Gastroesophageal sphincter (tissue), 3 donors: ENCODE measurements around the gene FRMD6.

ENCODE experiments used
- CTCF ChIP-seq, 4 experiments: fragments of 200-600 bp in 2 of 4; fragments of 450-650 bp in 2 of 4; sonication (generic) in 1 of 4; IDR thresholded peaks; one replicate each; pipeline ENCODE4 v1.5.1; 2017 to 2019; ENCODE audit warnings: antibody characterized with exemption in 4 of 4, mild to moderate bottlenecking in 2 of 4, moderate library complexity in 2 of 4
- EP300 ChIP-seq: sonication (generic); formaldehyde crosslinking; IDR thresholded peaks from one replicate; pipeline ENCODE4 v1.6.1; 2017; ENCODE audit warnings: antibody characterized with exemption, mild to moderate bottlenecking
- POLR2A ChIP-seq, 2 donors: fragments of 450-650 bp; IDR thresholded peaks; one replicate each; pipeline ENCODE4 v1.6.1; 2017; ENCODE audit warnings: antibody characterized with exemption in 2 of 2, mild to moderate bottlenecking in 2 of 2, moderate library complexity in 1 of 2

GRCh38 chr14:51628238-51628637, 23.5 kb upstream of the FRMD6 start:
- no peak for TF ChIP-seq CTCF (IDR thresholded peaks at IDR 0.05)
- TF ChIP-seq EP300: no peak
- no peak for TF ChIP-seq POLR2A (IDR thresholded peaks at IDR 0.05)
